Endothelial cell of umbilical vein (primary cell): ENCODE data around the gene CHST8. TPM values are rescaled to one million over a fixed set of nuclear protein-coding genes. Genes with fewer than 3 reads are reported as not detected.

ENCODE experiments used
- BruUV-seq: library from RNA; stranded (reverse); fragments of 400-500 nt; replicated peaks from 2 replicates; lab custom pipeline; 2021; lab: Mats Ljungman, UMichigan
- CTCF ChIA-PET: fragments of 300-600, 350-600 bp; sonication (Branson Sonifier 250); formaldehyde crosslinking; loops from one replicate; lab custom pipeline; 2021; ENCODE audit warnings: antibody characterized with exemption, inconsistent platforms; lab: Charles Lee
- POLR2A ChIA-PET: fragments of 300-600, 350-600 bp; sonication (Branson Sonifier 250); formaldehyde crosslinking; loops from one replicate; lab custom pipeline; 2021; ENCODE audit warnings: antibody characterized with exemption, inconsistent platforms; lab: Charles Lee
- DNase-seq: peaks from one replicate; pipeline ENCODE4 v3.0.0-alpha.2; 2011; ENCODE audit warnings: low read depth, low spot score
- FAIRE-seq: peaks from 2 replicates; lab custom pipeline; 2011; peaks lifted over from hg19 to GRCh38; lab: Jason Lieb, UNC
- H2AFZ ChIP-seq: 2 replicates; pipeline ENCODE4 v1.6.0; 2012; ENCODE audit warnings: low read depth, low read length, control low read depth, inconsistent platforms
- H3K27ac ChIP-seq: 2 replicates; pipeline ENCODE4 v1.5.1; 2011; ENCODE audit warnings: low read depth, mild to moderate bottlenecking, control low read depth, low read length, moderate library complexity; ENCODE audit not compliant: insufficient read depth
- H3K27me3 ChIP-seq, 2 experiments: 2 replicates each; pipeline versions ENCODE4 v1.6.0 to v1.6.1; 2011; ENCODE audit warnings: low read length in 2 of 2, mixed read lengths in 1 of 2; ENCODE audit not compliant: control insufficient read depth in 2 of 2, insufficient read depth in 2 of 2
- H3K36me3 ChIP-seq, 2 experiments: 2 replicates in 1 of 2; 3 replicates in 1 of 2; pipeline ENCODE4 v1.5.1; 2011; ENCODE audit warnings: low read length in 2 of 2, mild to moderate bottlenecking in 1 of 2, moderate library complexity in 1 of 2; ENCODE audit not compliant: control insufficient read depth in 2 of 2, insufficient read depth in 2 of 2; ENCODE audit errors: extremely low read depth in 1 of 2
- H3K4me1 ChIP-seq: 3 replicates; pipeline ENCODE4 v1.5.1; 2011; ENCODE audit warnings: mild to moderate bottlenecking, low read length; ENCODE audit not compliant: control insufficient read depth, insufficient read depth; ENCODE audit errors: extremely low read depth
- H3K4me2 ChIP-seq: 2 replicates; pipeline ENCODE4 v1.6.1; 2011; ENCODE audit warnings: low read length, control low read depth, mixed read lengths; ENCODE audit not compliant: insufficient read depth
- H3K4me3 ChIP-seq, 3 experiments: fragments of 200-600 bp in 1 of 3; sonication (generic), shearing (Covaris generic) in 1 of 3; replicated peaks in 1 of 3; 2 replicates each; pipeline ENCODE4 v1.5.1; 2011 to 2016; ENCODE audit warnings: control low read depth in 3 of 3, low read length in 3 of 3, mild to moderate bottlenecking in 2 of 3, inconsistent platforms in 1 of 3, low read depth in 1 of 3, moderate library complexity in 1 of 3; ENCODE audit not compliant: insufficient read depth in 1 of 3
- H3K79me2 ChIP-seq: 2 replicates; pipeline ENCODE4 v1.6.0; 2012; ENCODE audit warnings: low read length, inconsistent platforms; ENCODE audit not compliant: control insufficient read depth, insufficient read depth
- H3K9ac ChIP-seq: replicated peaks from 2 replicates; pipeline ENCODE3; 2011; ENCODE audit warnings: low read length, control low read depth; ENCODE audit not compliant: insufficient read depth; ENCODE audit errors: extremely low read depth
- H3K9me1 ChIP-seq: replicated peaks from 3 replicates; pipeline ENCODE4 v1.6.0; 2011; ENCODE audit warnings: mild to moderate bottlenecking, low read length; ENCODE audit not compliant: control insufficient read depth, insufficient read depth; ENCODE audit errors: extremely low read depth
- H3K9me3 ChIP-seq: replicated peaks from 2 replicates; pipeline ENCODE4 v1.5.1; 2012; ENCODE audit warnings: low read length, inconsistent platforms; ENCODE audit not compliant: control insufficient read depth, insufficient read depth
- H4K20me1 ChIP-seq: replicated peaks from 2 replicates; pipeline ENCODE3; 2011; ENCODE audit warnings: mild to moderate bottlenecking, low read length; ENCODE audit not compliant: control insufficient read depth, insufficient read depth; ENCODE audit errors: extremely low read depth
- FOS ChIP-seq: IDR thresholded peaks from 2 replicates; pipeline ENCODE4 v1.6.1; 2011; ENCODE audit warnings: mild to moderate bottlenecking, low read length, moderate library complexity, borderline replicate concordance; ENCODE audit not compliant: insufficient read depth
- GATA2 ChIP-seq: IDR thresholded peaks from 2 replicates; pipeline ENCODE4 v1.7.0; 2011; ENCODE audit warnings: low read depth, mild to moderate bottlenecking, moderate library complexity, mixed read lengths, low read length; ENCODE audit not compliant: insufficient read length, insufficient read depth
- MYC ChIP-seq: IDR thresholded peaks from one replicate; pipeline ENCODE4 v1.6.1; 2011; ENCODE audit warnings: mild to moderate bottlenecking, low read depth, low read length
- POLR2A ChIP-seq: IDR thresholded peaks from 2 replicates; pipeline ENCODE4 v1.6.1; 2012; ENCODE audit warnings: low read depth, mild to moderate bottlenecking, control low read depth, low read length
- POLR2AphosphoS5 ChIP-seq: IDR thresholded peaks from 2 replicates; pipeline ENCODE4 v1.6.1; 2012; ENCODE audit warnings: low read depth, mild to moderate bottlenecking, control low read depth, low read length, moderate library complexity; ENCODE audit not compliant: insufficient read depth
- dilution Hi-C: fragments of 300-500 bp; cut with MboI; formaldehyde crosslinking; loops from one replicate; pipeline ENCODE4 v1.15.0; 2019; ENCODE audit warnings: low sequenced_read_pairs; ENCODE audit not compliant: extremely low pct_ligation_motif_present
- intact Hi-C: fragments of 100-400 bp; cut with micrococcal nuclease; formaldehyde crosslinking; loops from one replicate; pipeline ENCODE4 v1.10.0; 2022
- polyA plus RNA-seq, 4 experiments: library from polyadenylated mRNA; depleted of rRNA in 3 of 4; stranded (reverse) in 3 of 4; unstranded in 1 of 4; fragments of >200 nt; gene quantifications; 2 replicates each; pipeline versions ENCODE4 v1.2.1 to v1.2.3, GENCODE V29; 2011 to 2012; ENCODE audit warnings: missing spikeins in 1 of 4
- total RNA-seq: library from RNA; stranded (reverse); gene quantifications from 2 replicates; pipeline ENCODE4 v1.2.3, GENCODE V29; 2021
- TF ChIP-seq, protein P1 (sequence below): IDR thresholded peaks from 2 replicates; pipeline ENCODE4 v1.6.1; 2011; ENCODE audit not compliant: insufficient read depth, insufficient read length

CHST8 gene
- total and polyA plus RNA-seq, 2 donors (not counting 3 experiments of a cell fraction or from before 2014, with no cell fraction given) = not detected

GRCh38 chr19:33621065-33621785 lies 528 bp upstream of the CHST8 start:
- Histone ChIP-seq H2AFZ (no peak overlapping the region), H3K9me1 (no peaks in the 10 kb centered on the region), H3K9ac (no peak overlapping the region), H3K4me2 (no peak overlapping the region), H4K20me1 (no peaks in the 10 kb centered on the region), H3K4me1 (no peaks in the 10 kb centered on the region), H3K9me3 (no peaks in the 10 kb centered on the region), H3K36me3 (no peaks in the 10 kb centered on the region), H3K27me3 (peaks cover 34 to 44% of the 10 kb centered on the region in 2 experiments), H3K79me2 (no peaks in the 10 kb centered on the region), H3K27ac (no peak overlapping the region), H3K4me3 (no peak overlapping the region)
- ChIA-PET POLR2A (no interaction called here), CTCF (no interaction called here)
- intact Hi-C loops (loop anchor here (5.0 kb wide), 1 partner anchor 184 kb away; no protein-coding TSS in a partner anchor), dilution Hi-C loops (no loop called here)
- FAIRE-seq = no peak
- no peak for DNase-seq
- TF ChIP-seq, protein P1, sequence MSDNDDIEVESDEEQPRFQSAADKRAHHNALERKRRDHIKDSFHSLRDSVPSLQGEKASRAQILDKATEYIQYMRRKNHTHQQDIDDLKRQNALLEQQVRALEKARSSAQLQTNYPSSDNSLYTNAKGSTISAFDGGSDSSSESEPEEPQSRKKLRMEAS = no peak
- TF ChIP-seq POLR2AphosphoS5 (no peak), MYC (no peak), FOS (no peak)
- no TSS peak for BruUV-seq

GRCh38 chr19:33622505-33622808 lies 704 bp downstream of the CHST8 start:
- Histone ChIP-seq H3K4me1 (no peaks in the 10 kb centered on the region), H3K9me3 (no peaks in the 10 kb centered on the region), H3K9me1 (no peaks in the 10 kb centered on the region), H3K79me2 (no peaks in the 10 kb centered on the region), H3K4me2 (no peak overlapping the region), H3K36me3 (no peaks in the 10 kb centered on the region), H2AFZ (no peak overlapping the region), H3K4me3 (no peak overlapping the region), H3K27ac (no peak overlapping the region), H3K9ac (no peak overlapping the region), H4K20me1 (no peaks in the 10 kb centered on the region), H3K27me3 (peaks cover 34 to 44% of the 10 kb centered on the region in 2 experiments)
- BruUV-seq = no TSS peak
- FAIRE-seq = no peak
- CTCF ChIA-PET = no interaction called here
- TF ChIP-seq POLR2A = no peak
- TF ChIP-seq GATA2 = no peak
- TF ChIP-seq MYC = no peak
- dilution Hi-C loops = no loop called here
- intact Hi-C loops = loop anchor here (5.0 kb wide), 1 partner anchor 185 kb away; no protein-coding TSS in a partner anchor
- POLR2A ChIA-PET = no interaction called here
- no peak for DNase-seq
